Measurements from ENCODE around the gene SORL1.
A peak's percentile ranks its signal among the peaks of the same experiment; 100 is the strongest.
"Not testable (repeated sequence)": the region's sequence is repeated elsewhere in the genome, so short reads cannot be mapped to it uniquely, and the experiment has no call there.

The SORL1 gene, protein sequence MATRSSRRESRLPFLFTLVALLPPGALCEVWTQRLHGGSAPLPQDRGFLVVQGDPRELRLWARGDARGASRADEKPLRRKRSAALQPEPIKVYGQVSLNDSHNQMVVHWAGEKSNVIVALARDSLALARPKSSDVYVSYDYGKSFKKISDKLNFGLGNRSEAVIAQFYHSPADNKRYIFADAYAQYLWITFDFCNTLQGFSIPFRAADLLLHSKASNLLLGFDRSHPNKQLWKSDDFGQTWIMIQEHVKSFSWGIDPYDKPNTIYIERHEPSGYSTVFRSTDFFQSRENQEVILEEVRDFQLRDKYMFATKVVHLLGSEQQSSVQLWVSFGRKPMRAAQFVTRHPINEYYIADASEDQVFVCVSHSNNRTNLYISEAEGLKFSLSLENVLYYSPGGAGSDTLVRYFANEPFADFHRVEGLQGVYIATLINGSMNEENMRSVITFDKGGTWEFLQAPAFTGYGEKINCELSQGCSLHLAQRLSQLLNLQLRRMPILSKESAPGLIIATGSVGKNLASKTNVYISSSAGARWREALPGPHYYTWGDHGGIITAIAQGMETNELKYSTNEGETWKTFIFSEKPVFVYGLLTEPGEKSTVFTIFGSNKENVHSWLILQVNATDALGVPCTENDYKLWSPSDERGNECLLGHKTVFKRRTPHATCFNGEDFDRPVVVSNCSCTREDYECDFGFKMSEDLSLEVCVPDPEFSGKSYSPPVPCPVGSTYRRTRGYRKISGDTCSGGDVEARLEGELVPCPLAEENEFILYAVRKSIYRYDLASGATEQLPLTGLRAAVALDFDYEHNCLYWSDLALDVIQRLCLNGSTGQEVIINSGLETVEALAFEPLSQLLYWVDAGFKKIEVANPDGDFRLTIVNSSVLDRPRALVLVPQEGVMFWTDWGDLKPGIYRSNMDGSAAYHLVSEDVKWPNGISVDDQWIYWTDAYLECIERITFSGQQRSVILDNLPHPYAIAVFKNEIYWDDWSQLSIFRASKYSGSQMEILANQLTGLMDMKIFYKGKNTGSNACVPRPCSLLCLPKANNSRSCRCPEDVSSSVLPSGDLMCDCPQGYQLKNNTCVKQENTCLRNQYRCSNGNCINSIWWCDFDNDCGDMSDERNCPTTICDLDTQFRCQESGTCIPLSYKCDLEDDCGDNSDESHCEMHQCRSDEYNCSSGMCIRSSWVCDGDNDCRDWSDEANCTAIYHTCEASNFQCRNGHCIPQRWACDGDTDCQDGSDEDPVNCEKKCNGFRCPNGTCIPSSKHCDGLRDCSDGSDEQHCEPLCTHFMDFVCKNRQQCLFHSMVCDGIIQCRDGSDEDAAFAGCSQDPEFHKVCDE (N-terminal part only)
- 820 to 1,226 (median 979) reads per million in 4 donors for total RNA-seq

DNA sequence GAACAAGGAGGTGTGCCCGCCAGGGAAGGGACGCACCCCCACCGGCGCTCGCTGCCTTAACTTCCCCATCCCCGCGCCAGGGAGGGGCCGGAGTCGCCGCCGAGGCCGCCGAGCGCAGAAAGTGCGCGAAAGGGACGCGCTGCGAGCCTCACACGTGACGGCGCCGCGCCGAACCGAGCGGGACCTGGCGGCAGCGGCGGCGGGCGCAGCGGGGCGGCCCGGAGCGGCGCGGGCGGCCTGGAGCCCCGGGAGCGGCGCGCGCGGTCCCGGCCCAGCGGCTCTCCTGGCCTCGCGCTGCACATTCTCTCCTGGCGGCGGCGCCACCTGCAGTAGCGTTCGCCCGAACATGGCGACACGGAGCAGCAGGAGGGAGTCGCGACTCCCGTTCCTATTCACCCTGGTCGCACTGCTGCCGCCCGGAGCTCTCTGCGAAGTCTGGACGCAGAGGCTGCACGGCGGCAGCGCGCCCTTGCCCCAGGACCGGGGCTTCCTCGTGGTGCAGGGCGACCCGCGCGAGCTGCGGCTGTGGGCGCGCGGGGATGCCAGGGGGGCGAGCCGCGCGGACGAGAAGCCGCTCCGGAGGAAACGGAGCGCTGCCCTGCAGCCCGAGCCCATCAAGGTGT, at the start of gene SORL1:
Gene SORL1 (plus strand): TSS at position 329 of the 623 bp plus-strand sequence. CDS start 18 bp downstream, at position 347.
- DNase-seq, result peak; percentile 44 to 76 (median 59)

DNA sequence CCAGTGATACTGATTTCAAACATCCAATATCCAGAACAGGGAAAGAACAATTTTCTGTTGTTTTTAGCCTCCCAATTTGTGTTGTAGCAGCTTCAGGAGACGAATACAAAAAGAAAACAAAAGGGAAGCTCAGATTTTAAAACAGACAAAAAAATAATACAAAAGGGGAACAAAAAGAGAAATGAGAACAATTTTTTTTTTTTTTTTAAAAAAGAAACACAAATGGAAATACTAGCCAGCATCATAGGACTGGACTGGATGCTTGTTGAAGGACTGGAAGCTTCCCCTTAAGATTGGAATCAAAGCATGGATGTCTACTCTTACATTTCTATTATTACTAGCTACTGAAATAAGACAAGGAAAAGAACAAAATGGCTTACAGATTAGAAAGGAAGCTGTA, 46.5 kb upstream of the SORL1 start:
- no peak for DNase-seq

DNA sequence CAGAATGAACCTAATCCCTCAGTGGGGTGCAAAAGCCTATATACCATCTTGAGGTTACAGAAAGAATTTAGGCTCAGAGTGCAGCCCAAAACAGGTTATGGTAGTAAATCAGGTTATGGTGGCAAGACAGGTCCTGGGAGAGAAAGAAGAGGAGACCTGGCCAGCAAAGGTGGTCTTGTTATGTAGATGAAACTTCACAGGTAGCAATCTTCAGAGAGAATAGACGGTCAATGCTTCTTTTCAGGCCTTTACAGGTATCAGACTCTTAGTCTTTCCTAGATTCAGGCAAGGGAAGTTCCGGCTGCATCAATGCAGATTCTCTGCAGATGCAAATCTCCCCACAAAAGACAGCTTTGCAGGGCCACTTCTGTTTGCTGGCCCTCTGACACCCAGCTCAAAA, 45.8 kb upstream of the SORL1 start:
- no peak for DNase-seq

DNA sequence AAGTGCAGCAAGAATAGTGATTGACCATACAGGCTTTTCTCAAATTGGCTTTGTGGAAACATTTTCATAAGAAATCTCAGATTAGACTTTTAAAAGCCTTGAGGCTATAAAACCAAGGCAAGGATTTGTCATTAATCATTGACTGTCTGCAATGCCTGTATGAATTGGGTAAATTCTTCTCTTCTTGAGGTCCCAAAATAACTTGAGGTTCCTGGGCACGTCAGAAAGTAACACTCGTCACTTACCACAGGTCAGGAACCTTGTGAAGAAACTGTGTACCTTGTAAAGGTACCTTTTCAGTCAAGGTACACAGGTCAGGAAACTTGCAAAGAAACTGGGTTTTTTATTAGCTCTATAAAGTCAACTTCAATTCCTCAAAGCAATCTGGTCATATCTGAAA, 43.3 kb upstream of the SORL1 start:
- DNase-seq, result no peak

DNA sequence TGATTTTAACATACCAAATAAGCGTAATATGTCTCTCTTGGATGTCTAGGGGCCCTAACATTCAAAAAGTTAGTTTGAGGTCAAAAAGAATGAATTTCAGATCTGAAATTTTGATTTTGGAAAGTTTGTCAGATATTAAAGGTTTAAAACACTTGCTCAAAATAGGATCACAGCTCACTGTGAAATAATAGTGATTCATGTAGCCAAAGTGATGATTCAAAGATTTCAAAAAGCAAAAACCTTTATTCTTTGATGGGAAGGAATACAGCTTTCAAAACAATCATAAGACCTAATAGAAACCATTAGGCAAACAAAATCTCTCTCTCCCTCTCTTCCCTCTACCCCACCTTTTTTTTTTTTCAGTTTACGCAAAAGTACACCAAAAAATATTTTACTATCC, 42.1 kb upstream of the SORL1 start:
- DNase-seq, result not testable (repeated sequence)

DNA sequence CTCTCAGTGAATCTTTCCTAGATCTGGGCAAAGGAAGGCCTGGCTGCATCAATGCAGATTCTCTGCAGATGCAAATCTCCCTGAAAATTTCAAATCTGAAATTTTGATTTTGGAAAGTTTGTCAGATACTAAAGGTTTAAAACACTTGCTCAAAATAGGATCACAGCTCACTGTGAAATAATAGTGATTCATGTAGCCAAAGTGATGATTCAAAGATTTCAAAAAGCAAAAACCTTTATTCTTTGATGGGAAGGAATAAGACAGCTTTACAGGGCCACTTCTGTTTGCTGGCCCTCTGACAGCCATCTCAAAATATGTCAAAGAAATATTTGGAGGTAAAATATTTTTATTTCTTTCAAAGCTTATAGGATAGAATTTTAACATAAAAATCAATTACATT, 40.8 kb upstream of the SORL1 start:
- not testable (repeated sequence) for DNase-seq

DNA sequence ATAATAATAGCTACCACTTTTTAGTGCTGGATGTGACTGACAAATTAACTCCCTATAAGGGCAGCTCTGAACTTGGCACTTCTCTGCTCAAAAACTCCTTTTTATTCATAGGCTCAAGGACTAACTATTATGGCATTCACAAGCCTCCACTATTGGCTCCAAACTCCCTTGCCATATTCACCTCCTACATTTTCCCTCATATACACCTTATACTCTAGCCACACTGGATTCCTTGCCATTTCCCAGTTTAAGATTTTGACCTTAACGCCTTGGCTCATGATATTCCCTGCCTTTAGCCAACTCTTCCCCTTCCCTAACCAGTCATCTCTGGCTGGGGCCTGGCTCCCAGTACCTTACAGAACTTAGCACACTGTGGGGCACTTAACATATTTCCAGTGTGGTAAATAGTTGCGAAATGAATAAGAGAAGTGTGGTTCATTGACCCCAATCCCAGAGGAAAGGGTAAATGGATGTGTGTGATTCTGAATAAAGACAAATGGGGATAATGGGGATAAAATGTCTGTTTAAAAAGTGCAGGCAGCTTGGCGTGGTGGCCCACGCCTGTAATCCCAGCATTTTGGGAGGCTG, 40.0 kb upstream of the SORL1 start:
- DNase-seq, result no peak

DNA sequence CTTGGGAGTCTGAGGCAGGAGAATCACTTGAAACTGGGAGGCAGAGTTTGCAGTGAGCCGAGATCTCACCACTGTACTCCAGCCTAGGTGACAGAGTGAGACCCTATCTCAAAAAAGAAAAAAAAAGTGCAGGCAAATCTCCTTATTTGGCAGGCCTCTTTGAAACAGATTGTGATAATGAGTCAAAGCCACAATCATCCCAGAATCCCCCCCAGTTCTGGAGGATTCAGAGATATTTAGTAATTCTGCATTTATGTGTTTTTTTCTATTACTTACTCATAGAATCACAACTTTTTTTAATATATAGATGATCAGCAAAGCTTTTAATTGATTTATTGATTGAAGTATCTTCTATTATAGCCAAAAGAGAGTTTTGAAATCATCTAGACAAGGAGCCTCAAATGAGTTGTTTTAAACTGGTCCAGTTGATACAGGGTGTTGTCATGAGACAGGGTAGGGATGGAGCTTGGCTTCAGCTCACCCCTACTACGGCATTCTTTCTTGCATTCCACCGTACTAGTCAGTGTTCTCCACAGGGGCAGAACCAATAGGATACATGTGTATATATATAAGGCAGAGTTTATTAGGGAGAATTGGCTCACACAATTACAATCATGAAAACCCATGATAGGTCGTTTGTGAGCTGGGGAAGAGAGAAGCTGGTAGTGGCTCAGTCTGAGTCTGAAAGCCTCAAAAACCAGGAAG, 39.3 kb upstream of the SORL1 start:
- DNase-seq, result no peak

DNA sequence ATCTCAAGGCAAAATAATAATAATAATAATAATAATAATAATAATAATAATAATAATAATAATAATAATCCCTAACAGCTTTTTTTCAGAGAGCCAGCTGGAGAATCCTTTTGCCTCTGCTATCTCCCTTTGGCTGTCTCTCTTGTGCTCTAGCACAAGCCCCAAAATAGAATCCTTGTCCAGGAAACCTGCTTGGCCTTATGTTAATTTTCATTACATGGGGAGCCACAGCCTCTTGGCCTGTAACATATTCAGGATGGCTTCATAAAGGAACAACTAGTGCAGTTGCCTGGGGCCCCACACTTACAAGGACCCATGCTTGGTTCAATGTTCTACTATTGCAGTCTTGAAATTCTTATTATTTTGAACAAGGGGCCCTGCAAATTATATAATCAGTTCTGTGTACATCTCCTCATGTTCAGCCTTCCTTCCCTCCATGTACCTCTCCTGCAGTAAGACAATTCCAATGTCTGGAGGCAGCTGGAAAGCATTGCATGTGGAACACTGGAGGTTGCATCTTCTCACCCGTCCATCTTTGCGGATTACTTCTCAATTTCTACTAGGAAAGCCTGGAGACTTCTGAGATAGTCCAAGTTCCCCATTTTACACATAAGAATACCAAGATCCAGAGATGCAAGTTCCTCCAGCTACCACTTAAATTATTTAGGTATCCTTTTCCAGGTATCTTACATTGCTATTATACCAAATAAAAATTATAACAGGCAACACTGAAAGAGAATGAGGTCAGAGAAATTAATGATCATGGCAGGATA, 37.8 kb upstream of the SORL1 start:
- DNase-seq, result no peak

DNA sequence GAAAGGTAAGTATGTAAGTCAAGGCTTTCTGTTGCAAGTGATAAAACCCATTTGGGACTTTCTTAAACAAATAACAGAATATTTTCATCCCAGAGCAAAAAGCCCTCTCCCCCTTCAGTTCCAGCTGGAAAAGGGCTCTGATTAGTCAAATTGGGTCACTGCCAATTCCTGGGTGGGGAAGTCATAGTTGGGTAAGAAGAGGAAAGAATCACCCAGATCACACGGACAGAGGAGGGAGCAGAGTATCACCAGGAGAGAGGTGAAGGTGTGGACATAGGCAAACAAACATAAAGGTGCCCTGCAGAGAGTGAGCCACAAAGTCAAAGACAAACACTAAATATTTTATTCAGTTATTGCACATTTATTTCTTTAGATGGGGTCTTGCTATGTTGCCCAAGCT, 36.3 kb upstream of the SORL1 start:
- no peak for DNase-seq

DNA sequence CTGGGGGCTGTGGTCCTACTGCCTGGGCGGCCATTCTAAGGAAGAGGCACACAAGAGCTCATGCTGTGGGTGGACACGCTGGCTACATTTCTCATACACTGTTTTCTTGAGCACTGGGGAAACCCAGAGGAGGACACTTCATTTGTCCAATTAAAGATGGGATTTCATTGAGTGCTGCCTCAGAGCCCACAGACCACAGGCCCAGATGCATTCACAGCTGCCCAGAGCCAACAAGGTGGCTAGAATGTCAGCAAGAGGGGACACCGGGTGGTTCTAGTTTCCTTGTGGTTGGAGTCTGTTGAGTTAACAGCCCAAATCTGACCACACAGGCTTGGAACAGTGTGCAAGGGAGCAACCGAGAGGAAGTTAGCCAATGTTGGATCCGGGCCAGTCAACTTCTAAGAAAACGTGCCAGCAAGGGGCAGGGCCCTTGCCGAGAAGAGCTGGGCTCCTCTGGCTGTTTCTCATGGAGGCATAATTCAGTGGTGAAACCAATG, 35.0 kb upstream of the SORL1 start:
- DNase-seq, result peak in 4 of 5 donors; percentile 16 to 89 (median 20)

DNA sequence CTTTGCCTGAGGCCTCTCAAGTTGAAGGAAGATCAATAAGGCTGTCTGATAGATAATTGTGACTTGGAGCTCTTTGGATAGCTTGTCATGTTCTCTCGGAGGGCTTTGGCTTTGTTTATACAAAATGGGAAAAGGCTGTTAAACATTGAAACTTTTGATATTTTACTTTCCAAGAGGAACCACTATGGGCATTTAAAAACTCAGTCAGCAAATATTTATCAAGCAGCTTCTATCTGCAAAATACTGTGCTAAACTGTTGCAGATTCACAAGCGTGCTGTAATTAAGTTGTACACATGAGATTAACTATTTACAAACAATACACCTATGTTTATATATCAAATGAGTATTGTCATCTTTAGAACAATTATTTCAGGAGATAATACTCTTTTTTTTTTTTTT, 34.5 kb upstream of the SORL1 start:
- no peak for DNase-seq

DNA sequence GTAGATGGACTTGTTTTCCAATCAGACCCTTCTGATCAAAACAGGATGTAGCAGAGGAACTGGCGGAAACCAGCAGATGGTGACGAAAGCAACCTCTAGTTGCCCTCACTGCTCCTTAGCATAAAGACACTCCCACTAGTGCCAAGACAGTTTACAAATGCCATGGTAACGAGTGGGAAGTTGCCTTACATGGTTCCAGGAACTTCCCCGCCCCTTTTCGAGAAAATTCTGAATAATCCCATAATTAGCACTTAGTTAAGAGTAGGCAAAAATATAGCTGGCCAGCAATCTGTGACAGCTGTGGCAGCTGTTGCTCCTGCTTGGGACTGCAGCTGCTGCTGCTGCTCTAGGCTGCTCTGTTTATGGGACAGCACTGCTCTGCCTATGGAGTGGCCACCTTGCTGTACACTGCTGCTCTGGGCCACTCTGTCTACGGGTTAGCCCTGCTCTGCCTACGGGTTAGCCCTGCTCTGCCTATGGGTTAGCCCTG, 33.4 kb upstream of the SORL1 start:
- peak; percentile 19 to 94 (median 41) for DNase-seq

DNA sequence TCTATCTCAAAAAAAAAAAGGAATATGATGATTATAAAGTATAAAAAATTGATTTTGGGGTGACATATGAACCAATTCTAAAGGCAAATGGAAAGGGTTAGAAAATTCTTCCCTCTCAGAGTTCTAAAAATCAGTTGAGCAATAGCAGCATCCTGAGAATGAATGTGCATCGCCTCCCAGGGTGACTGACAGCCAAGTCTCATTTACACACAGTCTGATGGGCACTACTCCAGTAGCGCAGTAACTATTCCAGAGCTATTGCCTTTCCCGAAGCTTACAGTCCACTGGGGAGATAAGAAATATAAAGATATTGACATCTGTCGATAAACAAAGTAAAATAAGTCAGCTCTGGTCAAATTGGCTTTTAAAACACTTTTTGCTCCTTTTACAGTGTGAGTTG, 32.3 kb upstream of the SORL1 start:
- DNase-seq, result no peak

DNA sequence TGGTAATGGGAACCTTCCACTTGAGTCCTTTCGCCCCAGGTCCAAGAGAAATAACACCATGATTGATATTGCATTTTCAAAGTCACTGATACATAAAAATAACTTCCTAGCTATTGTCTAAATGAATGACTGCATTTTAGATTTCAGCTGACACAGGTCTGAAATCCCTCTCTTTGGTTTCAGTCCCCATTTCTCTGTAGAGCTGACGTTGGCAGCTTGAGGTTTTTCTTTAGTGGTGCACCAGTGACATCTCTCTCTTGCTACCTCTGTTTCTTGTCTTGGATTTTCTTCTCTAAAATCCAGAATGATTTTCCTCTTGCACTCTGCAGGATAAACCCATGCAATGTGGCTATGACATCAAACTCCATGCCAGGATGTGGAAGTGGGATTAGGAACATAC, 31.7 kb upstream of the SORL1 start:
- peak in 1 of 5 donors; percentile 45 for DNase-seq

DNA sequence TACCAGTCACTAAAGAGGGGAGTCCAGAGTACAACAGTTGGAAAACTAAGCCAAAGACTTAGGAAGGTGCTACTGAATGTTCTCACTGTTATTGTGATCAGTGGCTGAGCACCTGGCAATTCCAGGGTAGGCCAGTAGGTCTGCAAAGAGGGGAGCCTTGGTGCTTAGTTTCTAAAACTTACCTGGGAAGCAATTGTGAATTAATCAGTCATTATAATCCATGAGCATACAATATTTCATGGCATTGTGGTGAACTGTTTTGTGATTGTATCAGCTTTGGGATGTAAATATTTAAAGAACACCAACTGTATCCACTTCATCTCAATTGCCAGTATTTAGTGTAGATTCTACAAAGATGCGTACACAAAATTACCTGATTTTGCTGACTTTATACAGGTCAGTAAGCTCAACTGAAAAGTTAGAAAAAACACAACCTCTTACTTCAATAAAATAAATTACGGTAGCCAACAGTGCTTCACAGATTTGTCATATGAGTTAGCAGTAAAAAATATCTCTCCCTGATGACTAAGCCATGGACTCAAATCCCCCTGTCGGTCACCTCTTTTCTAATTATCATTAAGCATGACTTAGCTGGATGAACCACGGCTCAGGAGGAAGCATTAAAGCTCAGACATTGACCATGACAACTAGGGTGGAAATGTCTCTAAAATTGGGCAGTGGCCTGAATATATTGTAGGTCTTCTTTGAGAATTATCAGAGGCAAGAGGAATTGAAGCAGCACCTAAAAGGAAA, 30.8 kb upstream of the SORL1 start:
- no peak for DNase-seq

DNA sequence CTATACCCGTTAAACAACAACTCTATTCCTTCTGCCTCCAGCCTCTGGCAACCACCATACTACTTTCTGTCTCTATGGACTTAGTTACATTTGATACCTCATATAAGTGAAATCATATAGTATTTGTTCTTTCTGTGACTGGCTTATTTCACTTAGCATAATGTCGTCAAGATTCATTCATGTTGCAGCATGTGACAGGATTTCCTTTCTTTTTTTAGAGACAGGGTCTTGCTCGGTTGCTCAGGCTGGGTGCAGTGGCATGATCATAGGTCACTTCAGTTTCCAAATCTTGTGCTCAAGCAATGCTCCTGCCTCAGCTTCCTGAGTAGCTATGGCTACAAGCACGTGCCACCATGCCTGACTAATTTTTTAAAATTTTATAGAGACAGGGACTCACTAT, 29.4 kb upstream of the SORL1 start:
- DNase-seq, result peak in 1 of 5 donors; percentile 48

DNA sequence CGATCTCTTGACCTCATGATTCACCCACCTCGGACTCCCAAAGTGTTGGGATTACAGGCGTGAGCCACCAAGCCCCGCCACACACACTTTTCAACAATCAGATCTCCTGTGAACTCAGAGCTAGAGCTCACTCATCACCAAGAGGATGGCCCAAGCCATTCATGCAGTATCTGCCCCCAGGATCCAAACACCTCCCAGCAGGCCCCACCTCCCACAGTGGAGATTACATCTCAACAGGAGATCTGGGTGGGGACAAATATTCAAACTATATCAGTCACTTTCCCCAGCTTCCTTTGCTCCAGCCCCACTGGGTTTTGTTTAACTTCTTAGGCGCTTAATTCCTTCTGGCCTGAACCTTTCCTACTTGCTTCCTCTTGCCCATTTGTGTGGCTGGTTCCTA, 26.3 kb upstream of the SORL1 start:
- no peak for DNase-seq
